Stomach (tissue), 9 donors: ENCODE results near the gene PTPRCAP. TPM values are rescaled to one million over a fixed set of nuclear protein-coding genes. Genes with fewer than 3 reads are reported as not detected.
"Not testable (repeated sequence)": the region's sequence is repeated elsewhere in the genome, so short reads cannot be mapped to it uniquely, and the experiment has no call there.

Source experiments
- DNase-seq, 2 donors: peaks; one replicate each; pipeline versions ENCODE4 v3.0.0 to v3.0.0-alpha.2; 2013 to 2019
- H3K27ac ChIP-seq, 5 donors: fragments of 200-600 bp in 4 of 5; sonication (generic) in 4 of 5; one replicate each; pipeline ENCODE4 v1.5.1; 2013 to 2019; ENCODE audit warnings: mild to moderate bottlenecking in 1 of 5, moderate library complexity in 1 of 5
- H3K27me3 ChIP-seq, 3 donors: fragments of 200-600 bp; sonication (generic); one replicate each; pipeline ENCODE4 v1.5.1; 2017 to 2019; ENCODE audit warnings: mixed run types in 1 of 3
- H3K36me3 ChIP-seq, 4 donors: fragments of 200-600 bp; sonication (generic); 1 replicate in 3 of 4; 2 replicates in 1 of 4; pipeline ENCODE4 v1.5.1; 2016 to 2019
- H3K4me1 ChIP-seq, 4 donors: fragments of 200-600 bp; sonication (generic); one replicate each; pipeline ENCODE4 v1.5.1; 2016 to 2019
- H3K4me3 ChIP-seq, 4 donors: fragments of 200-600 bp; sonication (generic) in 3 of 4; one replicate each; pipeline ENCODE4 v1.5.1; 2016 to 2019; ENCODE audit warnings: mild to moderate bottlenecking in 1 of 4
- H3K9me3 ChIP-seq, 4 donors: fragments of 200-600 bp; sonication (generic); one replicate each; pipeline ENCODE4 v1.5.1; 2016 to 2019
- EP300 ChIP-seq: sonication (generic); formaldehyde crosslinking; IDR thresholded peaks from one replicate; pipeline ENCODE4 v1.6.1; 2017; ENCODE audit warnings: antibody characterized with exemption
- POLR2A ChIP-seq, 4 donors: fragments of 450-650 bp; IDR thresholded peaks; one replicate each; pipeline ENCODE4 v1.6.1; 2016; ENCODE audit warnings: antibody characterized with exemption in 4 of 4, control low read depth in 2 of 4, mild to moderate bottlenecking in 1 of 4, moderate library complexity in 1 of 4
- POLR2AphosphoS5 ChIP-seq, 3 donors: sonication (generic); formaldehyde crosslinking; IDR thresholded peaks; one replicate each; pipeline ENCODE4 v1.6.1; 2016; ENCODE audit warnings: antibody characterized with exemption in 3 of 3
- WGBS, 5 donors: extraction: QIAGEN DNeasy Blood & Tissue Kit in 3 of 5; methylation state at CpG; one replicate each; pipeline versions ENCODE4 v1.1.5 to v1.1.7; 2013 to 2018; 5-methylcytosine and 5-hydroxymethylcytosine counted together
- intact Hi-C: fragments of 100-400 bp; cut with DNase I; formaldehyde crosslinking; loops from one replicate; pipeline ENCODE4 v1.15.1; 2023; ENCODE audit warnings: low total_unique reads
- polyA plus RNA-seq, 3 donors: library from polyadenylated mRNA; stranded (reverse); fragments of 200-250 nt; gene quantifications; one replicate each; pipeline ENCODE4 v1.2.3, GENCODE V29; 2013
- total RNA-seq, 5 donors: library from RNA; depleted of rRNA; stranded (reverse); fragments of >200 nt; gene quantifications; one replicate each; pipeline versions ENCODE4 v1.1.0 to v1.2.3, GENCODE V29; 2014 to 2016
- TF ChIP-seq, protein P1 (sequence below), 7 experiments: fragments of 450-650 bp in 4 of 7; fragments of 200-600 bp in 3 of 7; sonication (generic) in 3 of 7; IDR thresholded peaks; one replicate each; pipeline ENCODE4 v1.5.1; 2016 to 2019; ENCODE audit warnings: antibody characterized with exemption in 7 of 7, control low read depth in 2 of 7, mild to moderate bottlenecking in 1 of 7
- donor health status: healthy with polysubstance abuse.
- donor health status: Bipolar disorder and iron deficiency.
- donor health status: healthy.

PTPRCAP gene
- total and polyA plus RNA-seq, 8 donors, result 1.7 to 25.3 (median 9.9) TPM; not detected in 2

DNA sequence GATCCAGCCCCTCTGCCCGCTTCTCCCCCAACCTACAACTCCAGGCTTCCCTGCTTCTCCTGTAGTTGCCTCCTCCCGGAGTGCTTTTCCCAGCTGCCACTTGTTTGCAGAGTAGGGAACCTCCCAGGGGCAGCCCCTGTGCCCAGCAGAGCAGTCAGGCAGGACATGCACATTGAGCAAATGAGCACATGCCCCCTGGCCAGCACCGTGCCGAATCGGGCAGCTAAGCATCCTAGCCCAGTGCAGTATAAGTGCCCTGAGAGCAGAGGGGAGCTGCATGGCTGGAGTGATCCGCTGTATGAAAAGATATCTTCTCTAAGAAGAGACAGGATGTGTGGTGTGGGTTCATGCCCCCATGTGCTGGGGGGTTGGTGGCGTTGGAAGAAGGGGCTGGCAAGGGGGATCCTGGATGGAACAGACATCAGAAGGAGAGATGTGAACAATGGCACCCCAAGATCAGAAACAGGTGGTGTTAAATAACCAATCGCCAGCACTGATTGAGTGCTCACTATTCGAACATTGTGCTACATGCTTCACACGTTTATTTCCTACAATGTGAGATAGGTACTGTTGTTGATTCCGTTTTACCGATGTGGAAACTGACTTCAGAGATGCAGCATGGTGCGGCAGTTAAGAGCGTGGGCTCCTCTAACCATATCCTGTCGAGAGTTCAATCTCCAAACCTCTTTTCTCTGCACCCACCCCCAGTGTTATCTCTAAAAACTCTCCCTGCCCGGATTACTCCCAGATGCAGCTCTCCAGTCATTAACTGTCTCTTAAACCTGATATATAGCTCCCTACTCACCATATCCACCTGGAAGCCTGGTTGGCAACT is 46.6 kb upstream of the PTPRCAP start:
- no peaks in the 10 kb centered on the region for H3K9me3 ChIP-seq
- peaks cover 3 to 26% (median 22%) of the 10 kb centered on the region in 4 donors for H3K36me3 ChIP-seq
- TF ChIP-seq, protein P1, sequence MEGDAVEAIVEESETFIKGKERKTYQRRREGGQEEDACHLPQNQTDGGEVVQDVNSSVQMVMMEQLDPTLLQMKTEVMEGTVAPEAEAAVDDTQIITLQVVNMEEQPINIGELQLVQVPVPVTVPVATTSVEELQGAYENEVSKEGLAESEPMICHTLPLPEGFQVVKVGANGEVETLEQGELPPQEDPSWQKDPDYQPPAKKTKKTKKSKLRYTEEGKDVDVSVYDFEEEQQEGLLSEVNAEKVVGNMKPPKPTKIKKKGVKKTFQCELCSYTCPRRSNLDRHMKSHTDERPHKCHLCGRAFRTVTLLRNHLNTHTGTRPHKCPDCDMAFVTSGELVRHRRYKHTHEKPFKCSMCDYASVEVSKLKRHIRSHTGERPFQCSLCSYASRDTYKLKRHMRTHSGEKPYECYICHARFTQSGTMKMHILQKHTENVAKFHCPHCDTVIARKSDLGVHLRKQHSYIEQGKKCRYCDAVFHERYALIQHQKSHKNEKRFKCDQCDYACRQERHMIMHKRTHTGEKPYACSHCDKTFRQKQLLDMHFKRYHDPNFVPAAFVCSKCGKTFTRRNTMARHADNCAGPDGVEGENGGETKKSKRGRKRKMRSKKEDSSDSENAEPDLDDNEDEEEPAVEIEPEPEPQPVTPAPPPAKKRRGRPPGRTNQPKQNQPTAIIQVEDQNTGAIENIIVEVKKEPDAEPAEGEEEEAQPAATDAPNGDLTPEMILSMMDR (IDR thresholded peaks at IDR 0.05), result no peak
- TF ChIP-seq POLR2A (IDR thresholded peaks at IDR 0.05) (no peak), EP300 (no peak), POLR2AphosphoS5 (IDR thresholded peaks at IDR 0.05) (no peak)
- peak overlapping the region in 4 of 5 donors; percentile 84 to 90 (median 88) for H3K27ac ChIP-seq
- intact Hi-C loops, result no loop called here
- DNase-seq, result peak in 1 of 2 donors; percentile 53
- H3K27me3 ChIP-seq, result no peaks in the 10 kb centered on the region
- H3K4me3 ChIP-seq, result peak overlapping the region; percentile 44 to 60 (median 56)
- WGBS, 5 donors, result 69 to 82% (median 75%) methylated on average over 16 of the region's 16 CpGs
- H3K4me1 ChIP-seq, result peaks cover 17 to 45% (median 41%) of the 10 kb centered on the region in 4 donors

DNA sequence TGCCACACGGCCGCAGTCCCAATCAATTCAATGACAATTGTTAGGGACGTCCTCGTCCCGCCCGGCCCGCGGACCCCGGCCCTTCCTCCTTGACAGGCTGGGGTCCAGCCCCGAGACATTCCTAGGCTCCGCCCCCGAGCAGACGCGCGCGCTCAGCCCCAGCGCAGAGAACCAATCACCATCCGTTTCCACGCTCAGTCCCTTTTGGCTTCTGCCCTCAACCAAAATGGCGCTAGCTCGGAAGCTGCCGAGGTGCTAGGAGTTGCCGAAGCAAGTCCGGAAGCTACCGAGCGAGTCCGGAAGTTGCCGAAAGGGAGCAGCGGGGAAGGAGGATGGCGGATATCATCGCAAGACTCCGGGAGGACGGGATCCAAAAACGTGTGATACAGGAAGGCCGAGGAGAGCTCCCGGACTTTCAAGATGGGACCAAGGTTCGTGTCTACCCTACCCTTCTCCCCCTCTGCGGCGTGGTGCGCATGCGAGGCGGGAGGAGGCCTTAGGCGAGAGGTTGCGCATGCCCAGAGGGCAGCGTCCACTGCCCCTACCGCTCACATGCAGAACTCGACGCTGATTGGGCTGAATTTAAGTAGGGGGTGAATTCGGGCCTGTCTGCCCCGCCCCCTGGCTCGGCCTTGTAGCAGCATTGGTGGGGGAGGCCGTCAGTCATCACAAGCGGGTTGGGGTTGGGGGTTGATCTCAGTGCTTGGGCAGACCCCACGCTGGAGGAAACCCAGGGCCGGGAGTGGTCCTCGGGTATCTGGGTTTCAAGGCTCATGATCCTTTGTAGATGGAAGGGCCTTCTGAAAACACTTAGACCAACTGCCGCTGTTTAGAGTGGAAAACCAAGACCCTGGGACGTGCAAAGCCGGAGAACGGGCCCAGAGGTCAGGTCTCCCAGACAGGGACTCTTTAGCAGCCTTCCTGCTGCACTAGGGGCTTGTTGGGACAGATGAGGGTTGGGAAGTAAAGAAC is 45.6 kb upstream of the PTPRCAP start, which contains the start of gene AIP:
Gene AIP, plus strand, starts transcription at position 200 of the 972 bp plus-strand sequence. Its CDS starts 133 bp downstream, at position 333.
- TF ChIP-seq, protein P1 (IDR thresholded peaks at IDR 0.05), result peak in 3 of 7 experiments; percentile 22 to 41 (median 24)
- peak; percentile 30 to 96 (median 63) for TF ChIP-seq POLR2AphosphoS5 (IDR thresholded peaks at IDR 0.05)
- no peak for TF ChIP-seq POLR2A (IDR thresholded peaks at IDR 0.05)
- no peak for TF ChIP-seq EP300
- Histone ChIP-seq H3K4me3 (peak within 1 kb of the TSS; percentile 44 to 60 (median 56)), H3K4me1 (peaks cover 17 to 45% (median 41%) of the 10 kb centered on the region in 4 donors), H3K9me3 (no peaks in the 10 kb centered on the region), H3K36me3 (peaks cover 2 to 17% (median 15%) of the 10 kb centered on the region in 4 donors), H3K27me3 (no peaks in the 10 kb centered on the region), H3K27ac (peak within 1 kb of the TSS; percentile 62 to 90 (median 87))
- intact Hi-C loops, result no loop called here
- DNase-seq, result peak; percentile 98 to 99
- 8 to 11% (median 9%) methylated on average over 51 to 60 of the region's 60 CpGs for WGBS, 5 donors

DNA sequence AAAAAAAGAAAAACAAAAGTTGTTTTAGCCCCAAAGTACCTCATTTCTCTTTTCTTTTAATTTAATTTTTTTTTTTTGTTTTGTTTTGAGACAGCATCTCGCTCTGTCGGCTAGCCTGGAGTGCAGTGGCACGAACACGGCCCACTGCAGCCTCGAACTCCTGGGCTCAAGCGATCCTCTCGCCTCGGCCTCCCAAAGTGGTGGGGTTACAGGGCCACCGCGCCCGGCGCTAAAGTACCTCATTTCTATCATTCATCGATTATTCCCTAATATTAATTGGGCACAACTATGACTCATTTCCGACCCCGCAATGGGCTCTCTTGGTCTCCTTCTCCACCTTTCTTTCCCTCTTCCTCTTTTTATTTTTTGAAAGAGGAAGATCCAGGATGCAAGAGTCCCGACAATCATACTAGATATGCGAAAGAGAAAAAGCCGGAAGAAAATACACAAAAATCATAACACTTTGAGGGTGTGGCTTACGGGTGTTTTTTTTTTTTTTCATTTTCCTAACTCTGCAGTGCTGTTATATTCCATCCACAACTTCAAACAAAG is 44.9 kb upstream of the PTPRCAP start:
- intact Hi-C loops, result no loop called here
- TF ChIP-seq POLR2AphosphoS5 (IDR thresholded peaks at IDR 0.05), result no peak
- no peak for TF ChIP-seq POLR2A (IDR thresholded peaks at IDR 0.05)
- TF ChIP-seq, protein P1 (IDR thresholded peaks at IDR 0.05), result no peak
- TF ChIP-seq EP300, result no peak
- Histone ChIP-seq H3K27ac (peak overlapping the region; percentile 62 to 90 (median 87)), H3K36me3 (peaks cover 0 to 9% (median 7%) of the 10 kb centered on the region in 4 donors), H3K4me3 (peak overlapping the region; percentile 44 to 60 (median 56)), H3K4me1 (peaks cover 17 to 45% (median 41%) of the 10 kb centered on the region in 4 donors), H3K9me3 (no peaks in the 10 kb centered on the region), H3K27me3 (no peaks in the 10 kb centered on the region)
- no peak for DNase-seq
- WGBS, 5 donors, result 29 to 43% (median 38%) methylated on average over 19 of the region's 19 CpGs

DNA sequence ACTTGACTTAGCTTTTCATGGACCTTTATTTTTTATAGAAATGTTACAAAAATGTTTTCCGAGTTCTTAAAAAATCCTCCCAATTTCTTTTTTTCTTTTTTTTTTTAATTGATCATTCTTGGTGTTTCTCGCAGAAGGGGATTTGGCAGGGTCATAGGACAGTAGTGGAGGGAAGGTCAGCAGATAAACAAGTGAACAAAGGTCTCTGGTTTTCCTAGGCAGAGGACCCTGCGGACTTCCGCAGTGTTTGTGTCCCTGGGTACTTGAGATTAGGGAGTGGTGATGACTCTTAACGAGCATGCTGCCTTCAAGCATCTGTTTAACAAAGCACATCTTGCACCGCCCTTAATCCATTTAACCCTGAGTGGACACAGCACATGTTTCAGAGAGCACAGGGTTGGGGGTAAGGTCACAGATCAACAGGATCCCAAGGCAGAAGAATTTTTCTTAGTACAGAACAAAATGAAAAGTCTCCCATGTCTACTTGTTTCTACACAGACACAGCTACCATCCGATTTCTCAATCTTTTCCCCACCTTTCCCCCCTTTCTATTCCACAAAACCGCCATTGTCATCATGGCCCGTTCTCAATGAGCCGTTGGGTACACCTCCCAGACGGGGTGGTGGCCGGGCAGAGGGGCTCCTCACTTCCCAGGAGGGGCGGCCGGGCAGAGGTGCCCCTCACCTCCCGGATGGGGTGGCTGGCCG is 40.0 kb upstream of the PTPRCAP start:
- DNase-seq, intact Hi-C loops: not testable (repeated sequence)
- WGBS, 5 donors, result 81 to 90% (median 87%) methylated on average over 12 to 15 of the region's 16 CpGs

DNA sequence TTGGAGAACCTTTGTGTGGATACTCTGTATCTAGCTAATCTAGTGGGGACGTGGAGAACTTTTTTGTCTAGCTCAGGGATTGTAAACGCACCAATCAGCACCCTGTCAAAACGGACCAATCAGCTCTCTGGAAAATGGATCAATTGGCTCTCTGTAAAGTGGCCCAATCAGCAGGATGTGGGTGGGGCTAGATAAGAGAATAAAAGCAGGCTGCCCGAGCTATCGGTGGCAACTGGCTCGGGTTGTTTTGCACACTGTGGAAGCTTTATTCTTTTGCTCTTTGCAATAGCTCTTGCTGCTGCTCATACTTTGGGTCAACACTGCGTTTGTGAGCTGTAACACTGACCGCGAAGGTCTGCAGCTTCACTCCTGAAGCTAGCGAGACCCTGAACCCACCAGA is 39.2 kb upstream of the PTPRCAP start:
- H3K36me3 ChIP-seq, H3K9me3 ChIP-seq, H3K4me3 ChIP-seq, H3K4me1 ChIP-seq, intact Hi-C loops, H3K27me3 ChIP-seq, H3K27ac ChIP-seq, DNase-seq: not testable (repeated sequence)
- 50 to 68% (median 62%) methylated on average over 10 of the region's 10 CpGs for WGBS, 5 donors

More for the DNA sequence above, 40.0 kb upstream of the PTPRCAP start:
- H3K27ac ChIP-seq, H3K9me3 ChIP-seq, H3K36me3 ChIP-seq, H3K27me3 ChIP-seq, H3K4me3 ChIP-seq: not testable (repeated sequence)
- H3K4me1 ChIP-seq, result peaks cover 5 to 11% (median 8%) of the 10 kb centered on the region in 4 donors
